ENCODE measurements around the gene OR2V1.
"Not testable (repeated sequence)": the region's sequence is repeated elsewhere in the genome, so short reads cannot be mapped to it uniquely, and the experiment has no call there.

Gene OR2V1

GRCh38 chr5:181130832-181131496 lies at the start of gene OR2V1:
Gene OR2V1 (minus strand): TSS chr5:181131169. CDS start chr5:181125304, 5,865 bp downstream.
- no peak for DNase-seq

- not testable (repeated sequence) for DNase-seq
These were observed 46.6 kb upstream of the OR2V1 start for GRCh38 chr5:181177559-181177958.

- no peak for DNase-seq
These were observed 45.4 kb upstream of the OR2V1 start for GRCh38 chr5:181176254-181176952.

- peak; percentile 75 for DNase-seq
These were observed 42.7 kb upstream of the OR2V1 start for GRCh38 chr5:181173420-181174342.

GRCh38 chr5:181173027-181173419 lies 42.1 kb upstream of the OR2V1 start:
- DNase-seq, result no peak

GRCh38 chr5:181171782-181172181 lies 40.8 kb upstream of the OR2V1 start:
- DNase-seq, result no peak

GRCh38 chr5:181170996-181171395 lies 40.0 kb upstream of the OR2V1 start:
- DNase-seq, result no peak

GRCh38 chr5:181170237-181170825 lies 39.4 kb upstream of the OR2V1 start:
- DNase-seq, result no peak

- peak; percentile 79 for DNase-seq
These were observed 38.7 kb upstream of the OR2V1 start for GRCh38 chr5:181169459-181170236.

- no peak for DNase-seq
These were observed 37.7 kb upstream of the OR2V1 start for GRCh38 chr5:181168595-181169118.

GRCh38 chr5:181167814-181168488 lies 37.0 kb upstream of the OR2V1 start:
- no peak for DNase-seq

- DNase-seq, result no peak
These were observed 36.1 kb upstream of the OR2V1 start for GRCh38 chr5:181166812-181167733.

GRCh38 chr5:181164076-181164952 lies 33.3 kb upstream of the OR2V1 start:
- peak; percentile 56 for DNase-seq

GRCh38 chr5:181163487-181164075 lies 32.6 kb upstream of the OR2V1 start:
- DNase-seq, result no peak

GRCh38 chr5:181161534-181162175 lies 30.7 kb upstream of the OR2V1 start:
- DNase-seq, result no peak

GRCh38 chr5:181160755-181161533 lies 30.0 kb upstream of the OR2V1 start:
- DNase-seq, result peak; percentile 50

GRCh38 chr5:181160152-181160754 lies 29.3 kb upstream of the OR2V1 start:
- peak; percentile 83 for DNase-seq

Data from stimulated activated CD4-positive, alpha-beta T cell treated with anti-CD3 and anti-CD28 coated beads, Interleukin-4, amount 100 ng/mL, for 1 hour (primary cell).